HG03159 (cell line): ENCODE measurements around the gene PLRG1.

Source experiments
- ATAC-seq: cut with Tn5 transposase; IDR thresholded peaks from one replicate; pipeline ENCODE4 v1.9.1; 2021; ENCODE audit warnings: mild to moderate bottlenecking, moderate library complexity; ENCODE audit not compliant: unreplicated experiment

PLRG1 gene

DNA sequence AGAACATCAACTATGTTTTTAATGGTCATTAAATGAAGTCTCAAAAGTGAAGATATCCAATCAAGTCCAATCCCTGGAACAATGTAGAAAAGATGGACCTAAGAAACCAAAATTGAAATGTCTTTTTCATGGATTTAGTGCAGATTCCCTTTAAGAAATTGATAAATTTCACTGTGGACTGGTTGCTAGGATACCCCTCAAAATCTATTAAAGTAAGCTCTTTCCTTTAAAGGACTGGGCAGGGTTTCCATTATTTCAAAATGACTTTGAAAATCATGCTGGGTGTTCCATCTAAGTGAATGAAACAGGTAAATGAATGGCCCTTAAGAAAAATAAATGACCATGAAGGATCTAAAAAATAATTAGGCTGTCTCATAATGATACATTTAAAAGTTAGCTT, 28.6 kb downstream of the PLRG1 start:
- ATAC-seq, result no peak

DNA sequence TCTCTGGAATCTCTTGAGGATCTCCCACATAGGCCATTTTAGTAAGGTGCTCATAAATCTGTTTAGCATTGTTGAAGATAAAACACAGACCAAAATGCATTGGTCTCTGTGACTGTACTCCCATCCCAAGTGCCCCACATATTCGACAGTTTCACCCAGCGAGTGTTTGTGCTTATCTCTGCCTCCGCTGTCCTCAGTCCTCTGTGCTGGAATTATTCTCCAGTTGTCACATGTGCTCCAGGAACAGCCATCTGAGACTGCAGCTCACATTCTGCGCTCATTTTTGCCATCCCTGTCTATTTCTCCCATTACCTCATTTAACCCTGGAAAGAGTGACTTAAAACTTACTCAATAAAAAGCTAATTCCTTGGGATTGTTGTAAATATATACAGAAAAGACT, 31.0 kb downstream of the PLRG1 start:
- ATAC-seq, result no peak

DNA sequence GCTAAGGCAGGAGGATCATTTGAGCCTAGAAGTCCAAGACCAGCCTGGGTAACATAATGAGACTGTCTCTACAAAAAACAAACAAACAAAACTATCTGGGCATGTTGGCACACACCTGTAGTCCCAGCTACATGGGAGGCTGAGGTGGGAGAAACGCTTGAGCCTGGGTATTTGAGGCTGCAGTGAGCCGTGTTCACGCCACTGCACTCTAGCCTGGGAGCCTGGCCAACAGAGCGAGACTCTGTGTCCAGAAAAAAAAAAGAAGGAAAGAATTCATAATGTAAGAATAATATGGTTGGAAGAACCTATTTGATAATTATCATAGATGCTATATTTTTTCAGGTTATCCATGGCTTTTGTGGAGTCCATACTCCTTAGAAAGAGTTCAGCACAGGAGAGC, 32.6 kb downstream of the PLRG1 start:
- ATAC-seq, result no peak

DNA sequence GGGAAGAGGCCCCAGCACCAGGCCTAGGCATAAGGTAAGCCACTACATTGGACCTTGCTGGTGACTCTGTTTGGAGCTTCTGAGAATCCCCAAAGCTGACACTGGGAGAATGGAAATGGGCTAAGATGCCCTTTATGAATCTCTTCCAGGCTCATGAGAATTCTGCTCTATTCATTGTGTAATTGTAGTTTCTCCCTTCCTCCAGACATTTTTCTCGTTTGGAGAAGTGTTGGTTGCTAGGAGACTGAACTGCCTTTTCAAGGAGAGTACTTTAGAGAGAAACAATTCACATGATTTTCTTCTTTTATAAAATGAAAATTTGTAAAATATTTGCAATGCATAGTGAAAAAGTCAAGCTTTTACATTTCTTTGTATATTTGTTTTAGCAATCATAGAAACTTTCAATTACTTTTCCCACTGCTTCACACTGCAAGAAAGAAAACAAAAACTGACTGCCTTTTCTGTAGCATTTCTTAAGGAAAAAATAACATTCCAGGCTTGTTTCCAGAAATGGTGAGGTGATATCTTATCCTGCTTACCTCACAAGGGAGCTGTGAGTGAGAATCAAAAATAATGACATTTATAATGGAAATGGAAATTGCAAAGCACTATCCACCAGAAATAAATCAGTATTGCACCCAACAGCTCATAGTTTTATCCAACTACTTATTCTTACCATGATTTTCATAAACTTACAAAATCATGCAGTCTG, 33.7 kb downstream of the PLRG1 start:
- ATAC-seq, result no peak

DNA sequence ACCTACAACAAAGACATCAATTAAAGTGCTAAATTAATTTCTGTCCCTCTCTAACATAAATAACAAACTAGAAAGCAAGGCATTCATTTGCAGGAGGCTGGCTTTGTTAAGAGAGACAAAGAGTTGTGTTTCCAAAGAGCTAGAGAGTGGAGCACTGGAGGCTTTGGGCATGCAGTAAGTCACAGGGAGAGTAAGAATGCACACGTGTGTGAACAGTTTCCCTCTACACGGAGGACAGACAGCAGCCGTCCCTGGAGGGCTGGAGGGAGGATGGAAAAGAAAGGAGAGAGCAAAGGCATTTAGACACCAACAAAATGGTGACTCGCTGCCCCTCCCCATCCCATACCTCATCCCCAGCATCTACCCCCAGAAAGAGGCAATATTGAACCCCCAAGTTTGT, 38.2 kb downstream of the PLRG1 start:
- no peak for ATAC-seq

DNA sequence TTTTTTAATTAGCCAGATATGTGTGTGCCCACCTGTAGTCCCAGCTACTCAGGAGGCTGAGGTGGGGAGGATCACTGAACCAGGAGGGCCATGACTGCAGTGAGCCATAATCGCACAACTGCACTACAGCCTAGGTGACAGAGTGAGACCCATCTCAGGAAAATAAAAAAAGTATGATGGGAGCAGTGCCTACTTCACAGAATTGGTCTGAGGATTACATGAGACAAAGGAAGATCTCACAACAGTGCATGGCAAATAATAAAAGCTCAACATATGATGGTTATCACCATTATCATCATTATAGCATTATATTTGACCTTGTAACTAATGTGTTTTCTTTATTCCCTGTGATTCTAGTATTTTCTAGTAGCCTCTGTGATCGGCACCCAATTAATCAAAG, 38.7 kb downstream of the PLRG1 start:
- no peak for ATAC-seq

DNA sequence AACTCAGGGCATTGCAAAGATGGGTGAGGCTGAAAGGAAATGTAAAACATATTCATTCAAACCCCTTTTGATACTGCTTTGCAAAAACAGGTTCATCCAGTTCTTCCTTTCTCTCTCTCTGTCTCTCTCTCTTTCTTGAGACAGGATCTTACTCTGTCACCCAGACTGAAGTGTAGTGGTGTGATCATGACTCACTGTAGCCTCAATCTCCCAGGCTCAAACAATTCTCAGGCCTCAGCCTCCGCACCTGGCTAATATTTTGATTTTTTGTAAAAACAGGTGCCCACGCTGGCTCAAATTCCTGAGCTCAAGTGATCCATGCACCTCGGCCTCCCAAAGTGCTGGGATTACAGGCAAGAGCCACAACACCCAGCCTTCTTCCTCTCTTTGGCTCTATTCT, 43.0 kb downstream of the PLRG1 start:
- no peak for ATAC-seq

DNA sequence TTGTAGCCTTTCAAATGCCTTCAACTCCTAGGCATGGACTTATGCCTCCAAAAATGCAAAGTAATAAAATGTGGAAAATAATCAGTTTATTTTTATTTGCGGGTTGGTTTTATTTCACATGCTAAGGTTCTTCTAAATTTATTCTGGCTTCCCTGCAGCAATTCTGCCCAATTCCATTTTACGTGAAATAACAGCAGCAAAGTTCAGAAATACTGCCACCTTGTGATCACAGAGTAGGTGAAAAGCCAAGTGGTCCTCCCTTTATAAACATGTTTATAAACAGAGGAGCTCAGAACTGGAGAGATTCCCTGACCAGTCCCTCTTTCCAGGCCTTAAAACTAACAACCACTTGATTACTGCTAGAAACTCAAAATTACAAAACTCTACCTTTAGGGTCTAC, 43.9 kb downstream of the PLRG1 start:
- ATAC-seq, result no peak

DNA sequence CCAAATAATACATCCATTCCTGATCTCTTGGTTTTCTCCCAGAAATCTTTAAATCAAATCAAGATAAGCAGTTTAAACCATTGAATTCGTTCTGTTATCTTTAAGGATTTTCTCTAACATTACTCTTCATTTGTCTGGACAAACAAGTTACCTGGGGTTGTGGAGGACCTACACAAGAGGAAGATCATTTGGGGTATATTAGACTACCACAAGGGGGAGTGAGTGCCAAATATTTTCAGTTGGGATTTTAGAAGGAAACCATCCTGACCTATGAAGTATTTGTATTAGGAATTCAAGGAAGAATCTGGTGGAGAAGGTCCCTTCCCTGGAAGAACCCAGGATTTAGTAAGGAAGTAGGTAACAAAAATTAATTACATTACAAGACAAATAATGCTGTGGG, 46.6 kb downstream of the PLRG1 start:
- ATAC-seq, result no peak

DNA sequence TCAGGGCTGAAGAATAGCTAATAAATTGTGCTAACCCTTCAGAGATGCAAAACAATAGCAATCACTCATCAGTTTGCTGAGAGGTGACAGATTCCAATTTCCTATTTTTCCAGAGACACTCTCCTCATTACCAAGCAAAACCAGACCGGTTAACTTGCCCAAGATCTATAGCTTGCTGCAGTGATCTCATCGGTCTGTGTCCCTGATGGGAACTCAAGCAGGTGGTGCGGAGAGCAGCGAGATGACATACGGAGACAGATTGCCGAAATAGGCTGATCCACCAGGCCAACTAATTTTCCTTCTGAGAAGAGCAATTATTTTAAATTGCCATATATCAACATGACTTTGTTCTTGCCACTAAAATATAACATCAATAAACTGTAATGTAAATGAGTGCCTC, 48.1 kb downstream of the PLRG1 start:
- no peak for ATAC-seq

DNA sequence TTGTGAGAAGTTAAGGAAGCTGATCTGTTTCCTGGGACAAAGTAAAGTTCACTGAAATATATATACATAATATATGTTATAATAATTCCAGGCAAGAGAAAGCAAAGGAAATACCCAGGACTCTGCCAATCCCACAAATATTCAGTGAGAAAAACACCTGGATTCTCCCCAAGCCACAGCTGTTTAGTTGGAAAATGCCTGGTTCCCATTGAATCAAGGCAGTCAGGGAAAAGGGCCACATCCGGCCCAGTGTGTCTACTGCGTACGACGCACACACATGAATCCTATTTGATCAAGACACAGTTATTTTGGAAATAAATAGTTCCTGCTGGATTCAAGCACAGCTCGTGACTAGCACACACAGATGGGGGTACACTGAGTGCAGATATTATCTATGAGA, 52.3 kb downstream of the PLRG1 start:
- no peak for ATAC-seq

DNA sequence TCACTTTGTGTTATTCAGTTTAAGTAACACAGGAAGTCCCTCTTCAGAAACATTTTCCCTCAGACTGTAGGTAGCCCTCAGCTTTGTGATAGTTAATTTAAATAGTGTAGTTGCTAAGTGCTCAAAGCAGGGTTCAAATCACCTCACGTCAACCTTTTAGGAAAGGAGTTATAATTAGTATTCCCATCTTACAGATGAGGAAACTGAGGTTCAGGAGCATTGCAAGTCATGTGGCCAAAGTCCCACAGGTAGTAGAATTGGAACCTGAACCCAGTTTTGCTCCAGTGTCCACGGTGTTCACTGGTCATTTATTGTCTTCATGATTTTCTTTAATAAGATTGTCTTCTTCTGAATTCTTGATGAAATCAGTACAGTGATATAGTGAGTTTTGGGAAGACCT, 54.3 kb downstream of the PLRG1 start:
- ATAC-seq, result no peak

DNA sequence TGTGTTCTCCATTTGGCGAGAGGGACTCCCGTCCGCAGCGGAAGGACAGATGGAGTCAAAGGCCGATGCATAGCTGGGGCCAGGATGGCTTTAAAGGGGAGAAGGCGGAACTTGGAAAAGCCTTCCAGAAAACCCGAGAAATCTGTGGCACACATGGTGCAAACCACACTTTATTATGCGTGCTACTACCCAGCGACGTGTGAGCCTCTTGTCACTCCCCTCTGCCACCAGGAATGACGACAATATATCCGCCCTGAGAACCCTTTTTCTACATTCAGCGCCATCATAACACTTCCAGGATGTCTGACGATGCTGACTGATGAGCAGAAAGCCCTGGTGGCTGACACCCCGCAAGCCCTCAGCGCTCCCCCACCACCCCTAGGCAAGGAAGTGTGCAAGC, 57.9 kb downstream of the PLRG1 start:
- ATAC-seq, result no peak

DNA sequence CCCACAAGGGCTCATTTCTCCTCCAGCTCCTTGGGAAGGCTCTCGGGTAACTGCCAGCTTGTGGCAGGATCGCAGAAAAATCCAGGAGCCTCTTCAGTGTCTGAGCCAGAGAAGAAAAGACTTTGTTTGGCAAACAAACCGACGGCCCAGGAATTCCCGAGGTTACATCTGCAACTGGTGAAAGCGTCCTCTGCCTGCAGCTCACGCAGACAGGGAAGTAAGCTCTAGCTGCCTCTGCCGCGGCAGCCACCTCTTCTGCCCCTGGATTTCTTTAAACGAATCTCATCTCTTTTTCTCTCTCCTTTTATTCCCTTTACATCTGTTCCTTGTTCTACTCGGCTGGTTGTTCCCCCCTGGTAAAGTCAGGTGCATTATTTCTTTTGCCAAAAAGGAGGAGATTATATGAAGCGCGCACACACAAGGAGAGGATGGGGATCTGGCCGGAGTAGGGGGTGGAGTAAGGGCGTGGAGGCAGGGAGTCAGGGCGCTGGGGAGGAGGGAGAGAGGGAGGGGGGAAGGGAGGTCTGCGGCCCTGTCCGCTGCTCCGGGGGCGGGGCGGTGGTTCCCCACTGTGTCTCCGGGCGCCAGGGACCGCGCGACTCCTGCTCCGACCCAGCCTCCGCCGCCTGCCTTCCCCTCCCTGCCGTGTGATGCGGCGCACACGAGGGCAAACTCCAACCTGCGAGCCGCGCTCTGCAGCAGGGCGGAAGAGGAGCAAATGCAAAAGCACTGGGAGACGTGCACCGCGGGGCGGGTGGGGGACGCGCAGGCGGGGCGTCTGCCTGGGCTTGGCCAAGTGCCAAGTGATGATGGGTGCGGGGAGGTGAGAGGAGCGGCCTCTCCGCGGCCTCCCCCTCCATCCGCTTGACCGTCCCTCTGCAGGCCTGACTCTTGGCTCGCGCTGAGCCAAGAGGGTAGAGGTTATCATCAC, 58.6 kb downstream of the PLRG1 start, which contains the start of gene DCHS2:
DCHS2 (minus strand) TSS at position 459 of the 931 bp plus-strand sequence; CDS start at position 15, 444 bp downstream.
- peak; percentile 55 for ATAC-seq

DNA sequence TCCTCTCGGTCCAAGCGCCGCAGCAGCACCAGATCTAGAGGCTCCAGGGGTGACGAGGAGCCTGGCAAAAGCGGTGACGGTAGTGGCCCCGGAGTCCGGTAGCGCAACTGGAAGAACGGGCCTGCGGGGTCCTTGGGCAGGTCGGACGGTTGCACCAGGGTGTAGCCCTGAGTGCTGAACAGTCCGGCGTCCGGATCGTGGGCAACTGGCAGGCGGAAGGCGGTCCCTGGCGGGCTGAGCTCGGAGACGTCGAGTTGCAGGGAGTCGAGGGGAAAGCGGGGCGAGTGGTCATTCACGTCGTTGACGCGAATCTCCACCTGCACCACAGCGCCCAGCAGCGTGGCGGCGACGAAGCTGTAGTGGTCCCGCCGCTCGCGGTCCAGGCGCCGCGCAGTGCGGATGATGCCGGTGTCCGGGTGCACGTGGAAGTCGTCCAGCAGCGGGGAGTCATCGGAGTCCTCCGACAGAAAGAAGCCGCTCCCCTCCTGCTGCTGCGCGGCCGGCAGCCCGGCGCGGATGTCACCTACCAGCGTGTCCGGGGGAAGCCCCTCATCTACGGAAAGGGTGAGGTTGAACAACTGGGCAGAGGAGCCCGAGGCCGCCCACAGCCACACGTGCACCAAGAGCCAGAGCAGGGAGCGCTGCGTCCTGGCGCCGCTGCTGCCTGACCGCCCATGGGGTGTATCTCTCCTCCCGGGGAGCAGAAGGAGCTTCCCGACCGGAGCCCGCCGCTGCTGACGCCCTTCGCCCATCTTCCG, 59.4 kb downstream of the PLRG1 start:
- ATAC-seq, result peak; percentile 73

DNA sequence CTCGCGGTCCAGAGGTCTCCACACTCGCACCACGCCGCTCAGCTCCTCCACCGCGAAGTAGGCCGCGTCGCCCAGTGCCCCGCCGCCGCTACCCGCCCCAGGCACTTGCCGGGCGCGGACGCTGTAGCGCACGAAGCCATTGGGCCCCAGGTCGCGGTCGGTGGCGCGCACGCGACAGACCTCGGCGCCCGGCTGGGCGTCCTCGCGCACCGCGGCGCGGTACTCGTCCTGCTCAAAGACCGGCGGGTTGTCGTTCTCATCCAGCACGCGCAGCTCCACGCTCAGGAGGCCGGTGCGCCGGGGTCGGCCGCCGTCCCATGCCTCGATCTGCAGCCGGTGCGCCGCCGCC, 60.0 kb downstream of the PLRG1 start:
- no peak for ATAC-seq

DNA sequence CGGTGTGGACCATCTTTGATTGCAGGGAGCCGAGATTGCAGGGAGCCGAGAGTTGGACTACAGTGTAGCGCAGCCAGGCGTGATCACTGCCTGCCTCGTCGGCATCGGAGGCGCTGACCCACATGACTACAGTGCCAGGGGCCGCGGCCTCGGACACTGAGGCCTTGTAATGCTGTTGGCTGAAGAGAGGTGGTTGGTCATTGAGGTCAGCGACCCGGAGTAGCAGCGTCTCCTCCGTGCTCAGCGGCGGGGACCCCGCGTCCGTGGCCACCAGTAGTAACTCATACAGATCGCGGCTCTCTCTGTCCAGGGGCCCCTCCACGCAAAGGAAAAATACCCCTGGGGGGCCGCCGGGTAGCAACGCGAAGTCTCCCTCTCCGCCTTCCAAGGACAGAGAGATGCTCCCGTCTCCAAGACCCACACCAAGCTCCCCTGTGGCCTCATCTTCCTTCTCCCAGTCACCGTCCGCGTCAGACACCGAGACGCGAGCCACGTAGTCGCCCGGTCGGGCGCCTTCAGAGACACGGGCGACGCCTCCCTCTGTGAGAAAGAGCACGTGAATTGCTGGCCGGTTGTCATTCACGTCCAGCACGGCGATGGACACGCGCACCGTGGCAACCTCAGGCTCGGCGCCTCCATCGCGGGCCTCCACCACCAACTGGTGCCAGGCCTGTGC, 60.5 kb downstream of the PLRG1 start:
- no peak for ATAC-seq

DNA sequence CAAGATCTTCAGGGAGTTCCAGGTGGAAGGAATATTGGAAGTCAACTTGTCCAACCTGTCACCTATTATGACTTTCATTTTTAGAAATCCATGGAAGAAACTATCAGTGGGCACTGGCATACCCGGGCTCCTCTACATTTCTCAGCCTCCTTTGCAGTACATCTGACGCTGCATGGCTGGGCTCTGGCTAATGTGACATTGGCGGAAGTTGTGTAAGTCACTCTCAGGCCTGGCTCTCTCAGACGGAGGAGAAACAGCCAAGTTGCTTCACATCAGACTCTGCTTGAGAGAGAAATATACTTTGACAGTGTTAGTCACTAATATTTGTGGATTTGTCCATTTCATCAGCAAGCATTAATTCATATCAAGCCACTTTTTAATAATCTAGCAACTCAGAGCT, 63.1 kb downstream of the PLRG1 start:
- ATAC-seq, result no peak

DNA sequence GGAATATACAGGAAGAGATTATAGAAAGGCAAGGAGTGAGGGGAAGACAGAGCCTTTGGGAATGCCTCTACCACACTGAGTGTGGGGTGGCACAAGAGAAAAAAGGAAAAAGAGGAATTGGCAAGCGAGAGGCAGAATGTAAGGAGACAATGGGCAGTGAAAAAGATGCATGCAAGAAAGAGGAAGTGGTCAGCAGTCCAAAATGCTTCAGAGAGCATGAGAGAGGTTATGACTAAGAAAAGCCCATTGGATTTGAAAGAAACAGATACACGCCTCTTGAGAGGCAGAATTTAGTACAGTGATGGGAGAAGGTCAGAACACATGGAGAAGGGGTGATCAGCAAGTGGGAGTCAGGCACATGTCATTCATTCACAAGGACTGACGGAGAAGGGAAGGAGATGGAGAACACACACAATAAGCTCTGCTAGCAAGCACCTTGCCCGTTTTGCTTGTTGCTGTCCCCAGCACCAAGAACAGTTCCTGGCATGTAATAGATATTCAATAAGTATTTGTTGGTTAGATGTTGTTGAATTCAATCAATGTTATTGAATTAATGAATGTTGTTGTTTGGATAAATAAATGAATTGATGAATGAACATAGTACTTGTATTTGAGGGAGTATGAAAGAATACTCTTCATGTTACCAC, 65.0 kb downstream of the PLRG1 start:
- peak; percentile 100 for ATAC-seq
